Natural killer cell (primary cell): ENCODE data around the gene NCF1. TPM values are rescaled to one million over a fixed set of nuclear protein-coding genes. Genes with fewer than 3 reads are reported as not detected.

Experiments
- total RNA-seq, 4 donors: library from RNA; stranded (reverse); fragments of 120-200 nt in 1 of 4; gene quantifications; one replicate each; pipeline versions ENCODE4 v1.2.3 to v1.2.4, GENCODE V29; 2013 to 2022

The NCF1 gene
- total RNA-seq, 3 donors from 2014 or later (not counting 1 experiment from before 2014, with no cell fraction given), result 3.8 to 62.2 (median 8.0) TPM

Other genes starting within 250 kb of the NCF1 start
- gene GTF2I, start 116.3 kb upstream of the NCF1 start, total RNA-seq, result 100 to 1,000 TPM; 153 to 222 (median 188) TPM
- gene GTF2IRD2, start 77.6 kb downstream of the NCF1 start, total RNA-seq, result 10 to 100 TPM; 11.6 to 24.7 (median 23.5) TPM
- 10 to 100 TPM; 10.0 to 14.9 (median 10.8) TPM for gene CASTOR2, start 190.7 kb downstream of the NCF1 start, total RNA-seq